WTC11 (cell line): Measurements from ENCODE around the gene SH3YL1.

Experiments
- ARID4B ChIP-seq: sonication (generic); formaldehyde crosslinking; IDR thresholded peaks from 2 replicates; pipeline ENCODE4 v1.8.0; 2023; ENCODE audit warnings: missing genetic modification reagents, mild to moderate bottlenecking, borderline replicate concordance
- ATF2 ChIP-seq: sonication (generic); formaldehyde crosslinking; IDR thresholded peaks from 2 replicates; pipeline ENCODE4 v1.8.1; 2022; ENCODE audit warnings: low read depth, missing genetic modification reagents, borderline replicate concordance
- CREB1 ChIP-seq: sonication (generic); formaldehyde crosslinking; IDR thresholded peaks from 2 replicates; pipeline ENCODE4 v1.8.0; 2023; ENCODE audit warnings: mild to moderate bottlenecking, missing genetic modification reagents
- CTCF ChIP-seq: fragments of 200-600 bp; IDR thresholded peaks from 2 replicates; pipeline ENCODE4 v1.8.0; 2022; ENCODE audit warnings: antibody characterized with exemption
- HMGXB4 ChIP-seq: sonication (generic); formaldehyde crosslinking; IDR thresholded peaks from 2 replicates; pipeline ENCODE4 v1.8.1; 2023; ENCODE audit warnings: mild to moderate bottlenecking, moderate library complexity, missing genetic modification reagents
- NR2C2 ChIP-seq: sonication (generic); formaldehyde crosslinking; IDR thresholded peaks from 2 replicates; pipeline ENCODE4 v1.8.0; 2022; ENCODE audit warnings: mild to moderate bottlenecking, missing genetic modification reagents
- SP1 ChIP-seq: sonication (generic); formaldehyde crosslinking; conservative IDR thresholded peaks from 2 replicates; pipeline ENCODE4 v1.8.1; 2022; ENCODE audit warnings: missing genetic modification reagents
- TEAD4 ChIP-seq: sonication (generic); formaldehyde crosslinking; IDR thresholded peaks from 2 replicates; pipeline ENCODE4 v1.8.0; 2022; ENCODE audit warnings: mild to moderate bottlenecking, missing genetic modification reagents
- ZNF263 ChIP-seq: sonication (generic); formaldehyde crosslinking; IDR thresholded peaks from 2 replicates; pipeline ENCODE4 v1.8.1; 2022; ENCODE audit warnings: low read depth, mild to moderate bottlenecking, moderate library complexity, missing genetic modification reagents
- ZNF416 ChIP-seq: fragments of 250-450 bp; sonication (Bioruptor Pico); IDR thresholded peaks from 2 replicates; pipeline ENCODE4 v1.9.0; 2021; ENCODE audit warnings: mild to moderate bottlenecking, inconsistent platforms

- no peak for TF ChIP-seq CTCF
- no peak for TF ChIP-seq NR2C2
- no peak for TF ChIP-seq HMGXB4
- no peak for TF ChIP-seq ATF2 (CRISPR knock-in tag)
- no peak for TF ChIP-seq SP1 (CRISPR knock-in tag)
- no peak for TF ChIP-seq TEAD4 (CRISPR knock-in tag)
- TF ChIP-seq CREB1, result no peak
- no peak for TF ChIP-seq ZNF263 (CRISPR knock-in tag)
- TF ChIP-seq ZNF416 (CRISPR knock-in tag), result no peak
- no peak for TF ChIP-seq ARID4B
Measured at GRCh38 chr2:184695-185094, 79.1 kb downstream of the SH3YL1 start.
